ENCODE measurements around the gene CCT2. TPM values are rescaled to one million over a fixed set of nuclear protein-coding genes. Genes with fewer than 3 reads are reported as not detected.

The CCT2 gene
- total RNA-seq, 1 donor from 2014 or later, result 150 TPM

DNA sequence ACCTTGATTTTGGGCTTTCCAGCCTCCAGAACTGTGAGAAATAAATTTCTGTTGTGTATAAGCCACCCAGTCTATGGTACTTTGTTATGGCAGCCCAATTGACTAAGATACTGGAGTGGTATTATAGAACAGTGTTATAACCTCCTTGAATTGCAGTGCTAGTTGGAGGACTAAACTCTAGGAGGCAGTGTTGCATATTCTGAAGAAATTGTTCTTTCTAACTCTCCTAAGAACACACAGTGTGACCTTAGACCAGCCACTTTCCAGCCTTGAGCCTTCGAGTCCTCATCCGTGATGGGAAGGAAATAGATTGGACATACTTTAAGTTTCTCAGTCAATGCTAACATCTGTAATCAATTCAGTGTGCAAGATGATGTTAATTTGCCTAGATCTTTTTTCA is 47.8 kb downstream of the CCT2 start:
- H3K27me3 Mint-ChIP-seq (ENCODE audit: low read depth), result no peaks in the 10 kb centered on the region
- H3K4me1 Mint-ChIP-seq (ENCODE audit: low read depth), result no peaks in the 10 kb centered on the region
- no peak overlapping the region for H3K4me3 Mint-ChIP-seq (ENCODE audit: unreplicated experiment)
- TF ChIP-seq, protein P1, sequence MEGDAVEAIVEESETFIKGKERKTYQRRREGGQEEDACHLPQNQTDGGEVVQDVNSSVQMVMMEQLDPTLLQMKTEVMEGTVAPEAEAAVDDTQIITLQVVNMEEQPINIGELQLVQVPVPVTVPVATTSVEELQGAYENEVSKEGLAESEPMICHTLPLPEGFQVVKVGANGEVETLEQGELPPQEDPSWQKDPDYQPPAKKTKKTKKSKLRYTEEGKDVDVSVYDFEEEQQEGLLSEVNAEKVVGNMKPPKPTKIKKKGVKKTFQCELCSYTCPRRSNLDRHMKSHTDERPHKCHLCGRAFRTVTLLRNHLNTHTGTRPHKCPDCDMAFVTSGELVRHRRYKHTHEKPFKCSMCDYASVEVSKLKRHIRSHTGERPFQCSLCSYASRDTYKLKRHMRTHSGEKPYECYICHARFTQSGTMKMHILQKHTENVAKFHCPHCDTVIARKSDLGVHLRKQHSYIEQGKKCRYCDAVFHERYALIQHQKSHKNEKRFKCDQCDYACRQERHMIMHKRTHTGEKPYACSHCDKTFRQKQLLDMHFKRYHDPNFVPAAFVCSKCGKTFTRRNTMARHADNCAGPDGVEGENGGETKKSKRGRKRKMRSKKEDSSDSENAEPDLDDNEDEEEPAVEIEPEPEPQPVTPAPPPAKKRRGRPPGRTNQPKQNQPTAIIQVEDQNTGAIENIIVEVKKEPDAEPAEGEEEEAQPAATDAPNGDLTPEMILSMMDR (IDR thresholded peaks at IDR 0.05), result peak; percentile 56
- H3K9me3 Mint-ChIP-seq (ENCODE audit: low read depth), result no peaks in the 10 kb centered on the region
- no peak for DNase-seq (ENCODE audit: low spot score)
- H3K27ac Mint-ChIP-seq (ENCODE audit: unreplicated experiment), result no peak overlapping the region
- no peaks in the 10 kb centered on the region for H3K36me3 Mint-ChIP-seq (ENCODE audit: low read depth)

GRCh38 chr12:69639400-69640016 is 54.2 kb downstream of the CCT2 start:
- H3K9me3 Mint-ChIP-seq (ENCODE audit: low read depth), result no peaks in the 10 kb centered on the region
- no peak overlapping the region for H3K4me3 Mint-ChIP-seq (ENCODE audit: unreplicated experiment)
- no peaks in the 10 kb centered on the region for H3K27me3 Mint-ChIP-seq (ENCODE audit: low read depth)
- TF ChIP-seq, protein P1 (IDR thresholded peaks at IDR 0.05), result peak; percentile 91
- H3K27ac Mint-ChIP-seq (ENCODE audit: unreplicated experiment), result no peak overlapping the region
- H3K4me1 Mint-ChIP-seq (ENCODE audit: low read depth), result peaks cover 3% of the 10 kb centered on the region
- no peaks in the 10 kb centered on the region for H3K36me3 Mint-ChIP-seq (ENCODE audit: low read depth)
- no peak for DNase-seq (ENCODE audit: low spot score)

- TF ChIP-seq, protein P1 (IDR thresholded peaks at IDR 0.05), result no peak
- DNase-seq (ENCODE audit: low spot score), result no peak
- no peak overlapping the region for H3K27ac Mint-ChIP-seq (ENCODE audit: unreplicated experiment)
- peaks cover 3% of the 10 kb centered on the region for H3K4me1 Mint-ChIP-seq (ENCODE audit: low read depth)
- H3K4me3 Mint-ChIP-seq (ENCODE audit: unreplicated experiment), result no peak overlapping the region
- no peaks in the 10 kb centered on the region for H3K9me3 Mint-ChIP-seq (ENCODE audit: low read depth)
- H3K36me3 Mint-ChIP-seq (ENCODE audit: low read depth), result no peaks in the 10 kb centered on the region
- no peaks in the 10 kb centered on the region for H3K27me3 Mint-ChIP-seq (ENCODE audit: low read depth)
These were observed 56.3 kb downstream of the CCT2 start for GRCh38 chr12:69641546-69641945.

DNA sequence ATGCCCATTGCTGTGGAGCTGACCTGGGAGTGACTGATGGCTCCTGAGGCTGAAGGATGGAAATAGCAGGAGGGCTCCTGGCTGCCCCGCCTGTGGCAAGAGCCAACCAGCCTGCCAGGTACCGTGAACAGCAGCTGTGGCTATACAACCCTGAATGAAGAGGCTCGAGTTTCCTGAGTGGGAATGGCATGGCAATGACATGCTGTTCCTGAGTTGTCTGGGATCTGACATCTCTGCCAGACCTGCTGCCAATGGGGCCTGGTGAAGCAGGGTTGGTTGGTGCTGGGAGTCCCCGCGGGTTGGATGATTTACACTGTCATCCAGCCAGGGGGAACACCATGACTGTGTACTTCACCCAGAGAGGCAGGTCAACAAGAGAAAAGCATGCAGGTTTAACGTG is 57.3 kb downstream of the CCT2 start:
- Mint-ChIP-seq H3K4me1 (ENCODE audit: low read depth) (peaks cover 3% of the 10 kb centered on the region), H3K4me3 (ENCODE audit: unreplicated experiment) (no peak overlapping the region), H3K36me3 (ENCODE audit: low read depth) (no peaks in the 10 kb centered on the region), H3K9me3 (ENCODE audit: low read depth) (no peaks in the 10 kb centered on the region), H3K27me3 (ENCODE audit: low read depth) (no peaks in the 10 kb centered on the region), H3K27ac (ENCODE audit: unreplicated experiment) (no peak overlapping the region)
- TF ChIP-seq, protein P1 (IDR thresholded peaks at IDR 0.05), result no peak
- DNase-seq (ENCODE audit: low spot score), result no peak

- no peaks in the 10 kb centered on the region for H3K9me3 Mint-ChIP-seq (ENCODE audit: low read depth)
- TF ChIP-seq, protein P1 (IDR thresholded peaks at IDR 0.05), result no peak
- DNase-seq (ENCODE audit: low spot score), result no peak
- H3K36me3 Mint-ChIP-seq (ENCODE audit: low read depth), result no peaks in the 10 kb centered on the region
- peaks cover 13% of the 10 kb centered on the region for H3K4me1 Mint-ChIP-seq (ENCODE audit: low read depth)
- no peaks in the 10 kb centered on the region for H3K27me3 Mint-ChIP-seq (ENCODE audit: low read depth)
- no peak overlapping the region for H3K4me3 Mint-ChIP-seq (ENCODE audit: unreplicated experiment)
- H3K27ac Mint-ChIP-seq (ENCODE audit: unreplicated experiment), result no peak overlapping the region
These were observed 59.3 kb downstream of the CCT2 start for GRCh38 chr12:69644511-69644910.
